GM18508 (cell line): ENCODE measurements around the gene PNO1.
"Not testable (repeated sequence)": the region's sequence is repeated elsewhere in the genome, so short reads cannot be mapped to it uniquely, and the experiment has no call there.

ENCODE experiments used
- ATAC-seq: cut with Tn5 transposase; IDR thresholded peaks from one replicate; pipeline ENCODE4 v1.9.1; 2021; ENCODE audit warnings: moderate number of reproducible peaks; ENCODE audit not compliant: insufficient read depth, unreplicated experiment

Gene PNO1

GRCh38 chr2:68157402-68158133 lies at the start of gene PNO1:
Gene PNO1 (plus strand): TSS chr2:68157888. CDS start chr2:68157935, 47 bp downstream.
- peak; percentile 59 for ATAC-seq

- ATAC-seq, result no peak
These were observed 49.6 kb upstream of the PNO1 start for GRCh38 chr2:68108120-68108519.

GRCh38 chr2:68110102-68110501 lies 47.6 kb upstream of the PNO1 start:
- peak; percentile 62 for ATAC-seq

- ATAC-seq, result no peak
These were observed 41.7 kb upstream of the PNO1 start for GRCh38 chr2:68115965-68116364.

- ATAC-seq, result not testable (repeated sequence)
These were observed 39.8 kb upstream of the PNO1 start for GRCh38 chr2:68117922-68118321.

GRCh38 chr2:68118816-68119215 lies 38.9 kb upstream of the PNO1 start:
- ATAC-seq, result no peak

GRCh38 chr2:68119504-68119903 lies 38.2 kb upstream of the PNO1 start:
- no peak for ATAC-seq

GRCh38 chr2:68121873-68122679 lies 35.6 kb upstream of the PNO1 start:
- ATAC-seq, result no peak

- no peak for ATAC-seq
These were observed 35.1 kb upstream of the PNO1 start for GRCh38 chr2:68122680-68122964.

GRCh38 chr2:68124321-68124720 lies 33.4 kb upstream of the PNO1 start:
- ATAC-seq, result no peak

GRCh38 chr2:68125821-68126220 lies 31.9 kb upstream of the PNO1 start:
- ATAC-seq, result no peak

GRCh38 chr2:68126561-68126960 lies 31.1 kb upstream of the PNO1 start:
- ATAC-seq, result no peak

GRCh38 chr2:68127358-68128242 lies 30.1 kb upstream of the PNO1 start:
- ATAC-seq, result peak; percentile 69

- ATAC-seq, result no peak
These were observed 23.6 kb upstream of the PNO1 start for GRCh38 chr2:68134120-68134519.

GRCh38 chr2:68134554-68134953 lies 23.1 kb upstream of the PNO1 start:
- no peak for ATAC-seq

- no peak for ATAC-seq
These were observed 22.0 kb upstream of the PNO1 start for GRCh38 chr2:68135448-68136320.

GRCh38 chr2:68141875-68142274 lies 15.8 kb upstream of the PNO1 start:
- ATAC-seq, result no peak

- no peak for ATAC-seq
These were observed 6.7 kb upstream of the PNO1 start for GRCh38 chr2:68151037-68151436.

- ATAC-seq, result no peak
These were observed 4.9 kb upstream of the PNO1 start for GRCh38 chr2:68152681-68153347.
